ENCODE results near the gene DPPA2.
"Not testable (repeated sequence)": the region's sequence is repeated elsewhere in the genome, so short reads cannot be mapped to it uniquely, and the experiment has no call there.

Gene DPPA2

GRCh38 chr3:109316162-109316730 is at the start of gene DPPA2:
Gene DPPA2 (minus strand): TSS chr3:109316517. CDS start chr3:109314542, 1,975 bp downstream.
- DNase-seq (ENCODE audit: low read depth), result no peak

GRCh38 chr3:109364088-109364487 is 47.8 kb upstream of the DPPA2 start:
- no peak for DNase-seq (ENCODE audit: low read depth)

- no peak for DNase-seq (ENCODE audit: low read depth)
Observed at GRCh38 chr3:109363634-109364033, 47.3 kb upstream of the DPPA2 start.

- DNase-seq (ENCODE audit: low read depth), result no peak
Observed at GRCh38 chr3:109362823-109363222, 46.5 kb upstream of the DPPA2 start.

DNA sequence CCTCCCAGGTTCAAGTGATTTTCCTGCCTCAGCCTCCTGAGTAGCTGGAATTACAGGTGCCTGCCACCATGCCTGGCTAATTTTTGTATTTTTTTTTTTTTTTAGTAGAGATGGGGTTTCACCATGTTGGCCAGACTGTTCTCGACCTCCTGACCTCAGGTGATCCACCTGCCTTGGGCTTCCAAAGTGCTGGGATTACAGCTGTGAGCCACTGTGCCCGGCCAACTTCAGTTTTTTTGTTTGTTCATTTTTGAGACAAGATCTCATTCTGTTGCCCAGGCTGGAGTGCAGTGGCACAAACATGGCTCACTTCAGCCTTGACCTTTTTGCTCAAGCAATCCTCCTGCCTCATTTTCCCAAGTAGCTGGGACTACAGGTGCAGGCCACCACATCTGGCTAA is 42.5 kb upstream of the DPPA2 start:
- not testable (repeated sequence) for DNase-seq (ENCODE audit: low read depth)

DNA sequence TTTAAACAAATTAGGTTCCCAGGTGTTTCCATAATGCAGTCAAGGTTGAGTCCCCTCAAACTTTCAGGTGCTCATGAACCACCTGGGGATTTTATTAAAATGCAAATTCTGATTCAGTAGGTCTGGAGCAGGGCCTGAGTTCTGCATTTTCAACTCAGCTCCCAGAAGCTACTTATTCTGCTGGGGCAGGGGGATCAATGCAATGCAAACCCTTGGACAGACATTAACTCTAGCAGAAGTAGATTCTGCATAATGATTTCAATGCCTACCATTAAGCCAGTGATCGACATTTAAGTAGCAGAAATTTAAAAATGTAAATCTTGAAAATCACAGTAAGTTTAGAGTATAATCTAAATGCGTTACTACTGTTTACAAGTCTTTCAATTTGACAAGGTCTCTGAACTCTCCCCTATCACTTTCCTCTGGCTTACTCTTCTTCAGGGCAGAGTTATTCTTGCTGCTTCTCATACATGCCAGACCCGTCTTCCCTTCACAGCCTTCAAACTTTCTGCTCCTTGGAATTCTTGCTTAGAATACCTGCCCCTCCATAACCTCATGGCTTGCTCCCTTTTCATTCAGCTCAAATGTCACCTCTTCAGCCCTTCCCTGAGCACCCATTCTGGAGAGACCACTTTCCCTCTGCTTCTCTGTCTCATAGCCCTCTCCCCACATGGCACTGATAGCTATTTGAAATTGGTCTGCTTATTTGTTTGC is 40.3 kb upstream of the DPPA2 start:
- no peak for DNase-seq (ENCODE audit: low read depth)

DNA sequence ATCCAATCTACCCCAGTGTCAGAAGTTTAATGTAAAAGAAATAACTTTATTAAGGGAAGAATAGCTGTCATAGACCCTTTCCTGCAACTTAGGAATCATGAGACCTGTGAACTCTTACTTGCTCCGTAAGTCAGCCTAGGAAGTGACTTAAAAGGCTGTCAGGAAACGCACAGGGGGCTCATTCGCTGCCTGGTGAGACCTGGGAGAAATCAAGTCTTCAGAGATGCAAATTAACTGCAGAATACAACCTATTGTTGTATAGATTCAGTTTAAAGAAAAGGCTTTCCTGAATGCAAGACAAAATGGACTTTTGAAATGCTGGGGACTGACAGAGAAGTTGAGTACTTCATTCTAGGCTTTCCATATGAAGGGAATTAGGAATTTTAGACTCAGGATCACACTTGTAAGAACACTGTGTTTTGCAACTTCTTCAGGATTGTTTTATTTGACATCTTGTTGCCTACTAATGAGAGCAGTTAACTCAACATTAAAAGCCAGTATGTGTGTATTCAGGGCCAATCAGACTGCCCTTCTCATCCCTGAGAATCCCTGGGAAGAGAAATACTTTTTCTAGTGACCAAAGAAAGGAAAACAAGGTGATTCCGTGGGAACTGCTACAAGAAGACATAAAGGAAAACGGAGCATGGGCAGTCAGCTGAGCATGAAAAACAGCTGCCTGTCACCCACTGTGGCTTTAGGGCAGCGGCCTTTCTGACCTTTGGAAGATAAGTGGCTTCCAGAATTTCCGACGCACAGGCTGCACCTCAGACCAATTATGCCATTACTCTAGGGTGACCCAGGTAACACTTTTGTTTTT is 39.5 kb upstream of the DPPA2 start:
- no peak for DNase-seq (ENCODE audit: low read depth)

GRCh38 chr3:109353057-109353456 is 36.7 kb upstream of the DPPA2 start:
- no peak for DNase-seq (ENCODE audit: low read depth)

- no peak for DNase-seq (ENCODE audit: low read depth)
Observed at GRCh38 chr3:109351231-109351630, 34.9 kb upstream of the DPPA2 start.

DNA sequence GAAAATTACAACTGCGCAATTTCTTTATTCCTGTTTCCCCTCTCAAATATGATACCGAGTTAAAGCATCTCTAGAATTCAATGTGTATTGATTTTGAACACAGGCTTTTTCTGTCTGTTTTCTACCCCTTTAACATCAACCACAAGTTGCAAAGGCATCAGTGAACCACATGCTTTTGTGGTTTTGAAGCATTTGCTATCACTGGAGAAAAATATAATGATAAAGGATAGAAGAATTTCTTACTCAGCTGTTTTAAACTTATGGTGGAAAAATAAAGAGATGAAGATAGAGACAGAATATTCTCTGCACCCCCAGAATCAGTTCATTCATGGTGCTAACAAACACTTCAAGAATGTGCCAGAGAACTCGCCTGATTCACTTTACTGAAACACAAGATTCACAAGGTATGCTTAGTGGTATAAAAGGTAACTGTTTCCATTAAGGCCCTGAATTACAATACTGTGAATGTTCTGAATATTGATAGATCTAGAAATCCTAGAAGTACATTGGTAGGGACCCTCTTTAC is 30.5 kb upstream of the DPPA2 start:
- DNase-seq (ENCODE audit: low read depth), result no peak

GRCh38 chr3:109346099-109346498 is 29.8 kb upstream of the DPPA2 start:
- DNase-seq (ENCODE audit: low read depth), result no peak

DNA sequence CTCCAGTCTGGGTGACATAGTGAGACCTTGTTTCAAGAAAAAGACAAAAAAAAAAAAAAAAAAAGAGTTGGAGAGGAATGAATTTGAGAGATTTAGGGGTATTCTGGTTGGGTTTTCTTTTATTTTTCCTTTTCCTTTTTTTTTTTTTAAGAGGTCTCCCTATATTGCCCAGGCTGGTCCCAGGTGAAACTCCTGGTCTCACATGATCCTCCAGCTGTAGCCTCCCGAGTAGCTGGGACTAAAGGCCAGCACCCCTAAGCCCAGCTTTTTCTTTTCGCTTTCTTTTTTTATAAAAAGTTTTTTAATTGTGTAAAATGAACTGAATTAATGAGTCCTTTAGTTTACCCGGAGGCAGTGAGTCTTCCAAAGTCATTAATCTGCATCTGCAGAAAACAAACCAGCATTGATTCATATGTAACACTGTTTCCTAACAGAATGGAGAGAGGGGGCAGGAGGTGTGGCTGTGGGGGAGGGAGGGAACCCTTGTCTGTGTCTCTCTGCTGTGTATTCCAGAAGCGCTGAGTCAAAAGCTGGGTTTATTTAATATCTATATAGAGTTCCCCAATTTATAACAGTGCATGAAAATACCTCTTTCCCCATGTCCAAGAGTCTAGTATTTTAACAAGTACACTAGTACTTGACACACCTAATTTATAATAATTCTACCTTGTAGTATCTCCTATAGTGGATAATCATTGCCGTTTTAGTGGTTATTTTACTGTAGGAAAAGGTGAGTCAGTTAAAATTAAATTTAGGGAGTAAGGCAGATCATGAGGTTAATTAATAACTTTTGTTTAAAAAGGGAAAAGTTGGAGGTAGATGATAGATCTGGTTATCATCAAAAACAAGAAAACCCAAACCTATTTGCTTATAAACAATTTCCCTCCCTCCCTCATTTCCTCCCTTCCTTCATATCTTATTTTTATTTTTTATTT is 23.7 kb upstream of the DPPA2 start:
- DNase-seq (ENCODE audit: low read depth), result no peak

DNA sequence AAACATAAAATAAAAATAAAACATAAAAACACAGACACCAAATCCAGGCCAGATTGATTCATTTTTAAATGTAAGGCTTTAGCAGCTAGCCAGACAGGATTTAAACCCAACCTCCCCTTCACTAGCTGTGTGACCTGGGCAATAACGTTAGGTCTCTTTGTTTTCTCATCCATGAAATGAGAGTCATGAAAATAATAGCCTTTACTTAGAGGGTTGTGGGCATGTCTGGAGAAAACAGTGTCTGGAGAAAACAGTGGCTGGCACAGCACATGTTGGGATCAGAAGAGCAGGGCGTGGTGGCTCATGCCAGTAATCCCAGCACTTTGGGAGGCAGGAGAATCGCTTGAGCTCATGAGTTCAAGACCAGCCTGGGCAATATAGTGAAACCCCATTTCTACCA is 22.9 kb upstream of the DPPA2 start:
- no peak for DNase-seq (ENCODE audit: low read depth)

GRCh38 chr3:109338322-109338721 is 22.0 kb upstream of the DPPA2 start:
- no peak for DNase-seq (ENCODE audit: low read depth)

DNA sequence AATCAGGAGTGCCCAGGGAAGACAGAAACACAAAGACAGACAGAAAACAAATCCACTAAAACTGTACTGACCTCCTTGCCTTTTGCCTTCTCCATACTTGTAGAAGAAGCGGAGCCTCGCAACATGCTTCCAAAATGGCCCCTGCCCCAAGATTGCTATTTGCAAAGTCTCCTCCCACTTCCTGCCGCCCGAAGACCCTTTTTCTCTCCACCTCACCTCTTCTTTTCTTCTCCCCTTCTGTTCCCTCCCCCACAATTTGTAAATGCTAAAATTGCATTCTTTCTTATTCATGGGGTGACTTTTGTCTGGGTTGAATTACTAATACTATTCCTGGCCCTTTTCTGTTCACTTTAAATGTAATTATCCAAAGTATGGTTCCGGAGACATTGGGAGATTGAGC is 21.1 kb upstream of the DPPA2 start, which contains the start of gene DPPA4:
Gene DPPA4, minus strand, starts transcription at position 154 of the 400 bp plus-strand sequence. Its CDS starts 29 bp downstream, at position 125.
- DNase-seq (ENCODE audit: low read depth), result no peak

DNA sequence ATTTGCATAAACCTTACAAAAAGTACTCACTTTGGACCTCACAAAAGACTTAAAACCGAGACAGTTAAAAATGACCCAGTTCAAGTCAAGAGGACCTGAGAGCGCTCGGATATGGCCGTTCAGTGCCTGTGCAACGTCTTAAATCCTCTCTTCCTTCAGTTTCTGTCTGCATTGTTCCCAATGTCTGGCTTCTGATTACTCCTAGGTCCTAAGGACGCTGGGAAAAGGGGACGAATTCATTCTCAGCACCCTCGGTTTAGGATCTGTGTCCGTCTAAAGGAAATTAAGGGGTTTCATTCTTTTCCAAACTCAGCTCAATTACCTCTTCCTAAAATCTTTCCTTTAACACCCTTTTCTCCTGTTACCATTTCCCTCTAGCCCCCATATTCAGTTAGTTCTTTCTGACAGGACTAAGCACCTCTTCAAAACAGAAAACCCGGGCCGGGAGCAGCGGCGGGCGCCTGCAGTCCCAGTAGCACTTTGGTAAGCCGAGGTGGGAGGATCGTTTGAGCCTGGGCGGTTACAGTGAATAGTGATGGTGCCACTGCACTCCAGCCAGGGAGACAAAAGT is 20.1 kb upstream of the DPPA2 start:
- no peak for DNase-seq (ENCODE audit: low read depth)

- DNase-seq (ENCODE audit: low read depth), result no peak
Observed at GRCh38 chr3:109334572-109334971, 18.3 kb upstream of the DPPA2 start.

DNA sequence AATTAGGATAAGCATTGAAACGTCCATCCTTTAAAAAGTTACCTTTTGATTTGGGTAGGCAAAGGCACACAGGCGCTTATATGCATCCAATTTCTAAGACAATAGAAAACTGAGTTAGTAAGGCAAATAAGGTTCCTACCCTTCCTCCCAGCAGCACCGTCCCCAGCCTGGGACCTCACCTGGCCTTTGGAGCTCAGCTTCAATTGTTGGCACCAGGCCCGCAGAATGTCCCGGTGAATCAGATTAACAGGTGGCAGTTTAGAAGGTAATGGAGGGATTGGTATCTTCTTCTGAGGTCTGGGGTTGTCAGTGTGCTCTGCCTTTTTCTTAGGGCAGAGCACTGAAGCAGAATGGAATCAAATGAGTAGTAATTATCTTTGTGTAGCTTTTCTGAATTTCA is 15.4 kb upstream of the DPPA2 start:
- DNase-seq (ENCODE audit: low read depth), result no peak

GRCh38 chr3:109330405-109330804 is 14.1 kb upstream of the DPPA2 start:
- DNase-seq (ENCODE audit: low read depth), result no peak

- no peak for DNase-seq (ENCODE audit: low read depth)
Observed at GRCh38 chr3:109328202-109328601, 11.9 kb upstream of the DPPA2 start.

GRCh38 chr3:109325657-109326056 is 9.3 kb upstream of the DPPA2 start:
- DNase-seq (ENCODE audit: low read depth), result no peak
